Measurements from ENCODE around the gene FOXI3.
"Not testable (repeated sequence)": the region's sequence is repeated elsewhere in the genome, so short reads cannot be mapped to it uniquely, and the experiment has no call there.

FOXI3 gene

GRCh38 chr2:88442061-88442460 lies 10.4 kb downstream of the FOXI3 start:
- DNase-seq = no peak

- DNase-seq = no peak
These were observed 15.5 kb downstream of the FOXI3 start for GRCh38 chr2:88437010-88437409.

GRCh38 chr2:88429929-88430328 lies 22.6 kb downstream of the FOXI3 start:
- DNase-seq = no peak

- DNase-seq = no peak
These were observed 28.8 kb downstream of the FOXI3 start for GRCh38 chr2:88423733-88424132.

- DNase-seq = not testable (repeated sequence)
These were observed 33.4 kb downstream of the FOXI3 start for GRCh38 chr2:88419051-88419450.

GRCh38 chr2:88416016-88416663 lies 36.4 kb downstream of the FOXI3 start:
- no peak for DNase-seq

GRCh38 chr2:88408870-88409269 lies 43.6 kb downstream of the FOXI3 start:
- not testable (repeated sequence) for DNase-seq

GRCh38 chr2:88400037-88400767 lies 52.3 kb downstream of the FOXI3 start:
- no peak for DNase-seq

- DNase-seq = no peak
These were observed 54.3 kb downstream of the FOXI3 start for GRCh38 chr2:88398180-88398579.

Measured in hypothalamus (tissue), 51 donors.